Endothelial cell of umbilical vein (primary cell): ENCODE data around the gene SORCS2. TPM values are rescaled to one million over a fixed set of nuclear protein-coding genes. Genes with fewer than 3 reads are reported as not detected.

Experiments
- BruUV-seq: library from RNA; stranded (reverse); fragments of 400-500 nt; replicated peaks from 2 replicates; lab custom pipeline; 2021; lab: Mats Ljungman, UMichigan
- CTCF ChIA-PET: fragments of 300-600, 350-600 bp; sonication (Branson Sonifier 250); formaldehyde crosslinking; loops from one replicate; lab custom pipeline; 2021; ENCODE audit warnings: antibody characterized with exemption, inconsistent platforms; lab: Charles Lee
- POLR2A ChIA-PET: fragments of 300-600, 350-600 bp; sonication (Branson Sonifier 250); formaldehyde crosslinking; loops from one replicate; lab custom pipeline; 2021; ENCODE audit warnings: antibody characterized with exemption, inconsistent platforms; lab: Charles Lee
- DNase-seq: peaks from one replicate; pipeline ENCODE4 v3.0.0-alpha.2; 2011; ENCODE audit warnings: low read depth, low spot score
- FAIRE-seq: peaks from 2 replicates; lab custom pipeline; 2011; peaks lifted over from hg19 to GRCh38; lab: Jason Lieb, UNC
- H2AFZ ChIP-seq: 2 replicates; pipeline ENCODE4 v1.6.0; 2012; ENCODE audit warnings: low read depth, low read length, control low read depth, inconsistent platforms
- H3K27ac ChIP-seq: 2 replicates; pipeline ENCODE4 v1.5.1; 2011; ENCODE audit warnings: low read depth, mild to moderate bottlenecking, control low read depth, low read length, moderate library complexity; ENCODE audit not compliant: insufficient read depth
- H3K27me3 ChIP-seq, 2 experiments: 2 replicates each; pipeline versions ENCODE4 v1.6.0 to v1.6.1; 2011; ENCODE audit warnings: low read length in 2 of 2, mixed read lengths in 1 of 2; ENCODE audit not compliant: control insufficient read depth in 2 of 2, insufficient read depth in 2 of 2
- H3K36me3 ChIP-seq, 2 experiments: 2 replicates in 1 of 2; 3 replicates in 1 of 2; pipeline ENCODE4 v1.5.1; 2011; ENCODE audit warnings: low read length in 2 of 2, mild to moderate bottlenecking in 1 of 2, moderate library complexity in 1 of 2; ENCODE audit not compliant: control insufficient read depth in 2 of 2, insufficient read depth in 2 of 2; ENCODE audit errors: extremely low read depth in 1 of 2
- H3K4me1 ChIP-seq: 3 replicates; pipeline ENCODE4 v1.5.1; 2011; ENCODE audit warnings: mild to moderate bottlenecking, low read length; ENCODE audit not compliant: control insufficient read depth, insufficient read depth; ENCODE audit errors: extremely low read depth
- H3K4me2 ChIP-seq: 2 replicates; pipeline ENCODE4 v1.6.1; 2011; ENCODE audit warnings: low read length, control low read depth, mixed read lengths; ENCODE audit not compliant: insufficient read depth
- H3K4me3 ChIP-seq, 3 experiments: fragments of 200-600 bp in 1 of 3; sonication (generic), shearing (Covaris generic) in 1 of 3; replicated peaks in 1 of 3; 2 replicates each; pipeline ENCODE4 v1.5.1; 2011 to 2016; ENCODE audit warnings: control low read depth in 3 of 3, low read length in 3 of 3, mild to moderate bottlenecking in 2 of 3, inconsistent platforms in 1 of 3, low read depth in 1 of 3, moderate library complexity in 1 of 3; ENCODE audit not compliant: insufficient read depth in 1 of 3
- H3K79me2 ChIP-seq: 2 replicates; pipeline ENCODE4 v1.6.0; 2012; ENCODE audit warnings: low read length, inconsistent platforms; ENCODE audit not compliant: control insufficient read depth, insufficient read depth
- H3K9ac ChIP-seq: replicated peaks from 2 replicates; pipeline ENCODE3; 2011; ENCODE audit warnings: low read length, control low read depth; ENCODE audit not compliant: insufficient read depth; ENCODE audit errors: extremely low read depth
- H3K9me1 ChIP-seq: replicated peaks from 3 replicates; pipeline ENCODE4 v1.6.0; 2011; ENCODE audit warnings: mild to moderate bottlenecking, low read length; ENCODE audit not compliant: control insufficient read depth, insufficient read depth; ENCODE audit errors: extremely low read depth
- H3K9me3 ChIP-seq: replicated peaks from 2 replicates; pipeline ENCODE4 v1.5.1; 2012; ENCODE audit warnings: low read length, inconsistent platforms; ENCODE audit not compliant: control insufficient read depth, insufficient read depth
- H4K20me1 ChIP-seq: replicated peaks from 2 replicates; pipeline ENCODE3; 2011; ENCODE audit warnings: mild to moderate bottlenecking, low read length; ENCODE audit not compliant: control insufficient read depth, insufficient read depth; ENCODE audit errors: extremely low read depth
- CTCF ChIP-seq, 2 donors: IDR thresholded peaks; 1 replicate in 1 of 2; 2 replicates in 1 of 2; pipeline ENCODE4 v1.5.1; 2011; ENCODE audit warnings: low read length in 2 of 2, mild to moderate bottlenecking in 2 of 2, moderate library complexity in 2 of 2, control low read depth in 1 of 2, inconsistent platforms in 1 of 2, low read depth in 1 of 2; ENCODE audit not compliant: insufficient read depth in 1 of 2; ENCODE audit errors: extremely low read depth in 1 of 2
- EZH2 ChIP-seq: IDR thresholded peaks from 2 replicates; pipeline ENCODE4 v1.6.1; 2012; ENCODE audit warnings: borderline replicate concordance, low read depth, mild to moderate bottlenecking, moderate library complexity, low read length, inconsistent platforms; ENCODE audit not compliant: severe bottlenecking
- FOS ChIP-seq: IDR thresholded peaks from 2 replicates; pipeline ENCODE4 v1.6.1; 2011; ENCODE audit warnings: mild to moderate bottlenecking, low read length, moderate library complexity, borderline replicate concordance; ENCODE audit not compliant: insufficient read depth
- GATA2 ChIP-seq: IDR thresholded peaks from 2 replicates; pipeline ENCODE4 v1.7.0; 2011; ENCODE audit warnings: low read depth, mild to moderate bottlenecking, moderate library complexity, mixed read lengths, low read length; ENCODE audit not compliant: insufficient read length, insufficient read depth
- JUN ChIP-seq: IDR thresholded peaks from 2 replicates; pipeline ENCODE4 v1.6.1; 2011; ENCODE audit warnings: borderline replicate concordance, low read depth; ENCODE audit not compliant: insufficient read length, insufficient read depth
- MYC ChIP-seq: IDR thresholded peaks from one replicate; pipeline ENCODE4 v1.6.1; 2011; ENCODE audit warnings: mild to moderate bottlenecking, low read depth, low read length
- POLR2A ChIP-seq: IDR thresholded peaks from 2 replicates; pipeline ENCODE4 v1.6.1; 2012; ENCODE audit warnings: low read depth, mild to moderate bottlenecking, control low read depth, low read length
- POLR2AphosphoS5 ChIP-seq: IDR thresholded peaks from 2 replicates; pipeline ENCODE4 v1.6.1; 2012; ENCODE audit warnings: low read depth, mild to moderate bottlenecking, control low read depth, low read length, moderate library complexity; ENCODE audit not compliant: insufficient read depth
- dilution Hi-C: fragments of 300-500 bp; cut with MboI; formaldehyde crosslinking; loops from one replicate; pipeline ENCODE4 v1.15.0; 2019; ENCODE audit warnings: low sequenced_read_pairs; ENCODE audit not compliant: extremely low pct_ligation_motif_present
- intact Hi-C: fragments of 100-400 bp; cut with micrococcal nuclease; formaldehyde crosslinking; loops from one replicate; pipeline ENCODE4 v1.10.0; 2022
- polyA plus RNA-seq, 4 experiments: library from polyadenylated mRNA; depleted of rRNA in 3 of 4; stranded (reverse) in 3 of 4; unstranded in 1 of 4; fragments of >200 nt; gene quantifications; 2 replicates each; pipeline versions ENCODE4 v1.2.1 to v1.2.3, GENCODE V29; 2011 to 2012; ENCODE audit warnings: missing spikeins in 1 of 4
- total RNA-seq: library from RNA; stranded (reverse); gene quantifications from 2 replicates; pipeline ENCODE4 v1.2.3, GENCODE V29; 2021
- TF ChIP-seq, protein P1 (sequence below): IDR thresholded peaks from 2 replicates; pipeline ENCODE4 v1.6.1; 2011; ENCODE audit not compliant: insufficient read depth, insufficient read length

SORCS2 gene
- total and polyA plus RNA-seq, 2 donors (not counting 3 experiments of a cell fraction or from before 2014, with no cell fraction given) = not detected

DNA sequence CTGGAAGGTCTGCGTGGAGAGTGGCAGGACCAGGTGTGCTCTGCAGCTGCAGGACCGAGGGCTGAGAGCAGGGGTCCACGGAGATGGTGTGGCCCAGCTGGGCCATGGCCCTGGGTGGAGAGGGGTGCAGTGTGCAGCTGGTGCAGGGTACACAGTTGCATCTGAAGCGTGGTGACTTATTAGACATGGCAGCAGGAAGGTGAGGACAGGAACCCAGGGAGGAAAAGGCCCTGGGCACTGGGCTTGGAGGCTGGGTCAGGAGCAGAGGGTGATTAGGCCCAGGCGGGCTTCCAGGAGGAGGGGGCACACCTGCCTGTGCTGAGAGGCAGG lies 457.0 kb downstream of the SORCS2 start:
- DNase-seq = no peak
- H2AFZ ChIP-seq = no peak overlapping the region
- peak overlapping the region; percentile 2 for H3K27ac ChIP-seq
- no peaks in the 10 kb centered on the region for H3K9me3 ChIP-seq
- intact Hi-C loops (loop anchor here (2.0 kb wide), 1 partner anchor 73 kb away; no protein-coding TSS in a partner anchor), dilution Hi-C loops (no loop called here)
- no peak overlapping the region for H3K4me3 ChIP-seq
- CTCF ChIA-PET = no interaction called here
- no peak overlapping the region for H3K4me2 ChIP-seq
- no peaks in the 10 kb centered on the region for H3K27me3 ChIP-seq
- peaks cover 28% of the 10 kb centered on the region for H3K4me1 ChIP-seq
- H3K9ac ChIP-seq = no peak overlapping the region
- no peaks in the 10 kb centered on the region for H3K79me2 ChIP-seq
- no peak for FAIRE-seq
- POLR2A ChIA-PET = no interaction called here
- no peaks in the 10 kb centered on the region for H4K20me1 ChIP-seq
- TF ChIP-seq MYC = no peak
- no peak for TF ChIP-seq POLR2AphosphoS5
- no peak for TF ChIP-seq FOS
- no peak for TF ChIP-seq JUN
- TF ChIP-seq POLR2A = no peak
- TF ChIP-seq GATA2 = no peak
- TF ChIP-seq, protein P1, sequence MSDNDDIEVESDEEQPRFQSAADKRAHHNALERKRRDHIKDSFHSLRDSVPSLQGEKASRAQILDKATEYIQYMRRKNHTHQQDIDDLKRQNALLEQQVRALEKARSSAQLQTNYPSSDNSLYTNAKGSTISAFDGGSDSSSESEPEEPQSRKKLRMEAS = no peak
- TF ChIP-seq CTCF (IDR thresholded peaks at IDR 0.05; ENCODE audit: extremely low read depth in 1 of 2, insufficient read depth in 1 of 2, low read depth in 1 of 2, low read length in 2 of 2) = no peak
- no peak for TF ChIP-seq EZH2
- H3K36me3 ChIP-seq = no peaks in the 10 kb centered on the region
- H3K9me1 ChIP-seq = no peaks in the 10 kb centered on the region
- no TSS peak for BruUV-seq
